MV-4-11 (cell line): ENCODE results near the gene OPN1MW3.
"Not testable (repeated sequence)": the region's sequence is repeated elsewhere in the genome, so short reads cannot be mapped to it uniquely, and the experiment has no call there.

Source experiments
- DNase-seq: peaks from one replicate; lab custom pipeline; 2025; lab: John Stamatoyannopoulos, UW

OPN1MW3 gene

GRCh38 chrX:154257282-154257681 is at the start of gene OPN1MW3:
Gene OPN1MW3 (plus strand): TSS chrX:154257582. CDS start chrX:154257620, 38 bp downstream.
- not testable (repeated sequence) for DNase-seq

- DNase-seq, result not testable (repeated sequence)
Observed at GRCh38 chrX:154209670-154210418, 47.5 kb upstream of the OPN1MW3 start.

- not testable (repeated sequence) for DNase-seq
Observed at GRCh38 chrX:154211057-154211456, 46.3 kb upstream of the OPN1MW3 start.

- not testable (repeated sequence) for DNase-seq
Observed at GRCh38 chrX:154211499-154211898, 45.9 kb upstream of the OPN1MW3 start.

GRCh38 chrX:154219456-154219855 is 37.9 kb upstream of the OPN1MW3 start, which contains the start of gene OPN1MW2:
Gene OPN1MW2 (plus strand): TSS chrX:154219756. CDS start chrX:154219816, 60 bp downstream.
- DNase-seq, result not testable (repeated sequence)

- DNase-seq, result not testable (repeated sequence)
Observed at GRCh38 chrX:154225292-154225691, 32.1 kb upstream of the OPN1MW3 start.

- DNase-seq, result not testable (repeated sequence)
Observed at GRCh38 chrX:154226706-154227105, 30.7 kb upstream of the OPN1MW3 start.

GRCh38 chrX:154231443-154231842 is 25.9 kb upstream of the OPN1MW3 start:
- not testable (repeated sequence) for DNase-seq

GRCh38 chrX:154233620-154234019 is 23.8 kb upstream of the OPN1MW3 start:
- not testable (repeated sequence) for DNase-seq

GRCh38 chrX:154238939-154239559 is 18.3 kb upstream of the OPN1MW3 start:
- DNase-seq, result not testable (repeated sequence)

- not testable (repeated sequence) for DNase-seq
Observed at GRCh38 chrX:154239982-154240503, 17.3 kb upstream of the OPN1MW3 start.

- DNase-seq, result not testable (repeated sequence)
Observed at GRCh38 chrX:154247377-154248045, 9.9 kb upstream of the OPN1MW3 start.

GRCh38 chrX:154248076-154248475 is 9.3 kb upstream of the OPN1MW3 start:
- not testable (repeated sequence) for DNase-seq

GRCh38 chrX:154258711-154259110 is 1.3 kb downstream of the OPN1MW3 start:
- not testable (repeated sequence) for DNase-seq

- DNase-seq, result not testable (repeated sequence)
Observed at GRCh38 chrX:154263072-154263471, 5.7 kb downstream of the OPN1MW3 start.

- not testable (repeated sequence) for DNase-seq
Observed at GRCh38 chrX:154269245-154269644, 11.9 kb downstream of the OPN1MW3 start.

- not testable (repeated sequence) for DNase-seq
Observed at GRCh38 chrX:154284489-154285338, 27.3 kb downstream of the OPN1MW3 start.

GRCh38 chrX:154286406-154286805 is 29.0 kb downstream of the OPN1MW3 start:
- not testable (repeated sequence) for DNase-seq

- DNase-seq, result peak; percentile 77
Observed at GRCh38 chrX:154294791-154295574, 37.6 kb downstream of the OPN1MW3 start, which contains the start of gene TEX28. Gene TEX28 (minus strand): TSS chrX:154295124. CDS start chrX:154292117, 3,007 bp downstream.

- no peak for DNase-seq
Observed at GRCh38 chrX:154295664-154296310, 38.4 kb downstream of the OPN1MW3 start, which contains the start of gene TKTL1. Gene TKTL1 (plus strand): TSS chrX:154295795. CDS start chrX:154295860, 65 bp downstream.
